HG03558 (cell line): ENCODE data around the gene HAGHL.

Experiments
- ATAC-seq: cut with Tn5 transposase; IDR thresholded peaks from one replicate; pipeline ENCODE4 v1.9.1; 2021; ENCODE audit warnings: moderate number of reproducible peaks; ENCODE audit not compliant: unreplicated experiment; ENCODE audit errors: extremely low read depth

Gene HAGHL

DNA sequence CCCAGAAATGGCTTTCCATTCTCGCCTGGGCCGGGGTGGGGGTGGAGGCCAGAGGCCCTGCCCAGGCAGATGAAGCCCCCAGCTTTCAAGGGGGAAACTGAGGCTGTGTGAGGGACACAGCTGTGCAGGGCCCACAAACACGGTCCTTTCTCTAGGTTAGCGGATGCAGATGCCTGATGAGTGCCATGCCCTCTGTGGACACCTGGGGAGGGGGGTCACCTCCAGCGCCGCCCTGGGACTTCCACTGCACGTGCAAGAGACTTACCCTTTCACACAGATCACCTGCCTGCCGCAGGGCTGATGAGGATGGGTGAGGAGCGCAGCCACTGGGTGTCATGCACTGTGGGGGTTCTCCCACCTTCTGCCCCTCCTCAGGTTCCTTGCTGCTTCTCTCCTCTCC lies 8.5 kb upstream of the HAGHL start:
- no peak for ATAC-seq

- ATAC-seq: no peak
Observed at GRCh38 chr16:718922-719321, 8.0 kb upstream of the HAGHL start.

DNA sequence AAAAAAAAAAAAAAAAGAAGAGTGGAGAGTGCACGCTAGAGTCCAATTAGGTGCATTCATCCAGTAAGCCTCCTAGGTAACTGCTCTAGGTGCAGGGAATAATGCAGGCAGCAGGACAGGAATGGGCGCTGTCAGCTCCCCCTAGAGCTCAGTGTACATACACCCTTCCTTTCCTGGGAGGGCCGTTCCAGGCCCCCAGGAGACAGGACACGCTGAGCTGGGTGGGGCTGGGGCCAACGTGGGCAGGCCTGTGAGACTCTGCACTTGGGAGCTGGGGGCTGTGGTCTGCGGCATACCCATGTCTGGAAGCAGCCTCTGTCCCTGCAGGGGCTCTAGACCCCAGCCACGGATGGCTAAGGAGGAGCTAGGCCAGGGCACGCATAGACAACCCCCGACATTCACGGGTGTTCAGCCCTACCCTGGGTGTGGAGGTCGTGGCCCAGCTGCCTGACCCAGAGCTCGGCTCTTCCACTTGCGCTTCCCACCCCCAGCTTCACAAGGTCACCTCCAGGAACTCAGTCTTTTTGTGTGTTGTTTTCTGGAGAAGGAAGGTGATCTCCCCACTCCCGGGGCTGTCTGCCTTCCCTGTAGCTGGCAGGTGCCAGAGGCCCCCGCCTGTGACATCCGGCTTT lies 7.0 kb upstream of the HAGHL start:
- no peak for ATAC-seq

DNA sequence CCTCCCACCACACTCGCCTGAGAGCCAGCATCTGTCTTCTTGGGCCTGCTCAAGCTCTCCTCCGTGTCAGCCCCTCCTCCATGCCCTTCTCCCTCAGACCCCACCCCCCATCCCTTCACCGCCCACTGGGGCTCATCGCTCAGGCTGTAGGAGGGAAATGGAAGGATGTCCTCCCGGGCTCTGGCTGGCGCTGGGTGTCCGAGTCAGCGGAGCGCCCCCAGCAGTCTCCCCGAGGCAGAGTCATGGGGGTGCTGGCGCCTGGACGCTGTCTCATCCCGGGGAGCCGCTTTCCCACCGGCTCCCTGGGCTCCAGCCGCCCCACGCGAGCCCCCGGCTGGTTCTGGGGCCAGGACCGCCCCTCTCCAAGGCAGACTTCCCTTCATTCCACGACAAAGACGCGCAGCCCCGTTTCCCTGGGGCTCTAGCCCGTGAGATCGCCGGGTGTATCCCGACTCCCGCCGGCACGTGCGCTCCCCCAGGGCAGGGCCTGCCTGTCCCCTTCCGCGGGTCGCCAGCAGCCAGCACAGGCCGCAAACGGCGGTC lies 6.4 kb upstream of the HAGHL start:
- ATAC-seq: no peak

DNA sequence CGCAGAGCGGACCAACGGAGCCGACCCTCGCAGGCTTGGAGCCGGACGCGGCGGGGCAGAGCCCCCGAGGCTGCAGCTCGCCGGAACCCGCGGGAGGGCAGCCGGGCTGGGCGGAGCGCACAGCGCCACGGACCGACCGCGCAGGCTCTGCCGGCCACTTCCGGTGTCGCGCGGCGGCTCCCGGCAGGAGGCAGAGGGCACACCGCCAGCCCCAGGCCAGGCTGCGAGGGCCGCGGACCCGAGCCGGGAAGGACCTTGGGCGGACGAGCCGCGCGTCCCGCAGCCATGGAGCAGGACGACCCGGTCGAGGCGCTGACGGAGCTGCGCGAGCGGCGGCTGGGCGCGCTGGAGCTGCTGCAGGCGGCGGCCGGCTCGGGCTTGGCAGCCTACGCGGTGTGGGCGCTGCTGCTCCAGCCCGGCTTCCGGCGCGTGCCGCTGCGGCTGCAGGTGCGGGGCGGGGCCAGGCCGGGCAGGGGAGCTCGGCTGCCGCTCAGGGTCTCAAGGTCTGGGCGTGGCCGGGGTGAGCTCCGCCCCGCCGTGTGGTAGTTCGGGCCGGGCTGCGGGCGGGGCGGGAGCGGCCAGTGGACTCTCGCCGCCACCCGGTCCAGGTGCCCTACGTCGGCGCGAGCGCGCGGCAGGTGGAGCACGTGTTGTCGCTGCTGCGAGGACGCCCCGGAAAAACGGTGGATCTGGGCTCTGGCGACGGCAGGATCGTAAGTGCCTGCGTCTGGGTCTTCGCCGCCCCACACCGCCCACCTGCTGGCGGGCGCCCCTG lies 5.7 kb upstream of the HAGHL start, which contains the start of gene ANTKMT:
ANTKMT (plus strand) TSS at position 157 of the 775 bp plus-strand sequence; CDS start at position 286, 129 bp downstream.
- ATAC-seq: peak; percentile 40

GRCh38 chr16:721765-722540 lies 5.0 kb upstream of the HAGHL start:
- ATAC-seq: no peak

DNA sequence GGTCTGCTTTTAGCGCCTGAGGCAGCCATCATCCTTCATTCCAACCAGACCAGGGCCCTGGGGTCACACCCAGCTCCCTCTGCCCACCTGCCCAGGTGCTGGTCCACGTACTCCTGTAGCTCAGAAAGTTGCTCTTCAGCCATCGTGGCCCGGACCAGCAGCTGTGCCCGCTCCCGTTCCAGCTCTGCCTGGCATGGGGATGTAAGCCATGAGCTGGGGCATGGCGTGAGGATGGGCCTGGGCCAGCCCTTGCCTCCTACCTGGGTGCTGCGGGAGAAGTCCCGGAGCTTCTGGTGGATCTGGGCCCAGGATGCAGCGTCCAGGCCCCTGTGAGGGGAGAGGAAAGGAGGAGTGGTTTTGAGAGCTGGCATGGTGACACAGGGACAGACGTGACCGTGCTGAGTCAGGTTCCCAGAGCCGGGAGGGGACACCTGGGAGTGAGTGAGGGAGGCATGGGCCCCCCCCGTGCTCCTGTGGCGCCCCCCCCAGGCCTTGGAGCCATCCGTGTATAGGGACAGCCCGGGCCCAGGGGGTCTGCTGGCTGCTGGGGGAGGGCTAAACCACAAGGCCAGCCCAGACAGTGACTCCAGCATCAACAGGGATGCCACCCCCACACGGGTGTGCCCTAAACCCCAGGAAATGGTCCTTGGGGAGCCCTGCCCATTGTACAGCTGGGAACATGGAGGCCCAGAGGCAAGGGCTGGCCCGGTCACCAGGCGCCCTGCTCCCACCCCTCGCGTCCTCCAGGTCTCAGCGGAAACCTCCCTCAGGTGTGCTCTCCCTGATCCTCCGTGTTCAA lies 3.9 kb upstream of the HAGHL start:
- no peak for ATAC-seq

DNA sequence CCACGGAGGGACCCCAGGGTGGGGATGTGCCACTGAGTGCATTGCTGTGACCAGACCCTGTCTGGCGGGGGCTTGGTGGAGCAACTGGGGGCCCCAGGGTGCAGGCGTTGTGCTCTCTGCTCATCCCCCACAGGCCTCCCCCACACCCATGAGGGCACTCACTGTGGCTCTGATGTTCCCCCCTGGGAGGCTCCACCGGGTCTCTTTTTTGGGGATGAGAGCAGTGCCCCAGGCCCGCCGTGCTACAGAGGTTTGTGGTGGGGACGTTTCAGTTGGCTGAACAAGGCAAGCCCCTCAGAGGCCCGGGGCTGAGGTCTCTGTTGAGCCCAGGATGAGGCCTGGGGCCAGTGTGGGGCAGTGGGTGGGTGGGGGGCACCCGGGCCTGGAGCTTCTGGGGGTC lies 3.2 kb upstream of the HAGHL start:
- no peak for ATAC-seq

DNA sequence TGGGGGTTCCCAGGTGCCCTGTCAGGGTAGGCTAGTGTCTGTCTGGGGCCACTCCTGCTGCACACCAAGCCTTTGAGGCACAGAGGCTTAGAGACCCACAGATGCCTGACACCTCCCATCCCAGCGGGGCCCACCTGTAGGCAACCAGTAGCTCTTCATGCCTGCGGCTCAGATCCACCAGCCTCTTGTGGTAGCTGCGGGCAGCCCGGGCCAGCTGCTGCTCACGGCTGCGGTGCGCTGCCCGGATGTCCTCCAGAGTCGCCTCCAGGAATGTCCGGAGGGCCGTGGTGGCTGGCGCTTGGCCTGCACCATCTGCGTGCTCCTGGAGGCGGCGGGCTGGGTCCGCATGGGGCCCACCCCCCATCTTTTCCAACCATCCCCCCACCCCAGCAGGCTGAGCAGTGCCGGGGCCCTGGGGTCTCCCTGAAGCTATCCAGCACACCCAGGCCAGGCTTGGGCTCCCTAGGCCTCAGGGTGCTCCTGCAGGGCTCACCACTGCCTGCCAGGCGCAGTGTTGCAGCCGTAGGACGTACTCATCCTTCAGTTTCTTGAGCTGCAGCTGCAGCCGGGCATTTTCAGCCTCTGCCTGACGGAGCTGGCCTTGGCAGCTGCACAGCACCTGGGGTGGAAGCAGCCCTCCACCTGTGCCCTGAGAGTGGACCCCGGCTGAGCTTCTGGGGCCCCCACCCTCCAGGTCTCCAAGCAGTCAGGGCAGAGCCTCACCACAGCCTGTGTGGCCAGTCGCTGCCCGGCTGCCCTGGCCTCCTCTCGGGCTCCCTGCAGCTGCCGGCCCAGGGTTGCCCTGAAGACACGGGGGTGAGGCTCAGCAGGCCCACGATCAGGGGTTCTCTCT lies 2.5 kb upstream of the HAGHL start:
- ATAC-seq: no peak

DNA sequence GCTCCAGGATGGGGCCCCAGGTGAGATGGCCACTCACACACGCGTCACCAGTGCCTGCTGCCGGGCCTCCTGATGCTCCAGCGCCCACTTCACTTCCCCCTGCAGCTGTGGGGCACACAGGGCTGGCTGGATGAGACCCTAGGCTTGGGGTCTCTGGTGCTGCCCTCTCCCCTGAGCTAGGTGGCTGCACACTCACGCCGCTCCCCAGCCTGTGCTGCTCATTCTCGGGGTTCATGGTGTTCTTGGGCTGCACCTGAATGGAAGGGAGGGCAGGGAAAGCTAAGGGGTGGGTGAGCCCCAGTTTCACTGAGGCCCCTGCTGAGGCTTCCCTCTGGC lies 1.9 kb upstream of the HAGHL start:
- ATAC-seq: no peak

GRCh38 chr16:725463-726187 lies 1.3 kb upstream of the HAGHL start:
- no peak for ATAC-seq

GRCh38 chr16:726188-726437 lies 793 bp upstream of the HAGHL start:
- ATAC-seq: no peak

GRCh38 chr16:727291-727977 lies 528 bp downstream of the HAGHL start:
- no peak for ATAC-seq

- no peak for ATAC-seq
Observed at GRCh38 chr16:728131-728889, 1.4 kb downstream of the HAGHL start.

GRCh38 chr16:728890-729744 lies 2.2 kb downstream of the HAGHL start:
- no peak for ATAC-seq

GRCh38 chr16:729768-730665 lies 3.1 kb downstream of the HAGHL start:
- ATAC-seq: no peak
